ENCODE measurements around the gene C1orf21.

The C1orf21 gene

GRCh38 chr1:184449916-184450315 is 63.1 kb downstream of the C1orf21 start:
- no peak for DNase-seq (ENCODE audit: low spot score)

GRCh38 chr1:184455786-184456185 is 69.0 kb downstream of the C1orf21 start:
- DNase-seq (ENCODE audit: low spot score), result no peak

GRCh38 chr1:184456189-184456588 is 69.4 kb downstream of the C1orf21 start:
- no peak for DNase-seq (ENCODE audit: low spot score)

GRCh38 chr1:184457500-184457899 is 70.7 kb downstream of the C1orf21 start:
- peak; percentile 41 for DNase-seq (ENCODE audit: low spot score)

- no peak for DNase-seq (ENCODE audit: low spot score)
Measured at GRCh38 chr1:184461321-184461720, 74.5 kb downstream of the C1orf21 start.

- no peak for DNase-seq (ENCODE audit: low spot score)
Measured at GRCh38 chr1:184462155-184462554, 75.3 kb downstream of the C1orf21 start.

GRCh38 chr1:184462990-184463389 is 76.2 kb downstream of the C1orf21 start:
- DNase-seq (ENCODE audit: low spot score), result no peak

GRCh38 chr1:184463680-184464079 is 76.9 kb downstream of the C1orf21 start:
- DNase-seq (ENCODE audit: low spot score), result no peak

GRCh38 chr1:184464757-184465156 is 77.9 kb downstream of the C1orf21 start:
- no peak for DNase-seq (ENCODE audit: low spot score)

- DNase-seq (ENCODE audit: low spot score), result no peak
Measured at GRCh38 chr1:184465489-184466146, 78.8 kb downstream of the C1orf21 start.

GRCh38 chr1:184467295-184467694 is 80.5 kb downstream of the C1orf21 start:
- no peak for DNase-seq (ENCODE audit: low spot score)

GRCh38 chr1:184469396-184469795 is 82.6 kb downstream of the C1orf21 start:
- DNase-seq (ENCODE audit: low spot score), result no peak

GRCh38 chr1:184471686-184472085 is 84.9 kb downstream of the C1orf21 start:
- no peak for DNase-seq (ENCODE audit: low spot score)

- DNase-seq (ENCODE audit: low spot score), result peak; percentile 35
Measured at GRCh38 chr1:184472136-184472535, 85.3 kb downstream of the C1orf21 start.

- no peak for DNase-seq (ENCODE audit: low spot score)
Measured at GRCh38 chr1:184473176-184473966, 86.5 kb downstream of the C1orf21 start.

GRCh38 chr1:184476187-184476586 is 89.4 kb downstream of the C1orf21 start:
- DNase-seq (ENCODE audit: low spot score), result no peak

GRCh38 chr1:184479435-184480167 is 92.8 kb downstream of the C1orf21 start:
- DNase-seq (ENCODE audit: low spot score), result no peak

GRCh38 chr1:184480736-184481135 is 93.9 kb downstream of the C1orf21 start:
- DNase-seq (ENCODE audit: low spot score), result no peak

- DNase-seq (ENCODE audit: low spot score), result peak; percentile 25
Measured at GRCh38 chr1:184482136-184482535, 95.3 kb downstream of the C1orf21 start.

GRCh38 chr1:184483101-184483683 is 96.4 kb downstream of the C1orf21 start:
- no peak for DNase-seq (ENCODE audit: low spot score)

GRCh38 chr1:184485751-184486723 is 99.2 kb downstream of the C1orf21 start:
- no peak for DNase-seq (ENCODE audit: low spot score)

Measured in Ammon's horn (tissue), 1 donor.